Measurements from ENCODE around the gene EHBP1.

The EHBP1 gene

DNA sequence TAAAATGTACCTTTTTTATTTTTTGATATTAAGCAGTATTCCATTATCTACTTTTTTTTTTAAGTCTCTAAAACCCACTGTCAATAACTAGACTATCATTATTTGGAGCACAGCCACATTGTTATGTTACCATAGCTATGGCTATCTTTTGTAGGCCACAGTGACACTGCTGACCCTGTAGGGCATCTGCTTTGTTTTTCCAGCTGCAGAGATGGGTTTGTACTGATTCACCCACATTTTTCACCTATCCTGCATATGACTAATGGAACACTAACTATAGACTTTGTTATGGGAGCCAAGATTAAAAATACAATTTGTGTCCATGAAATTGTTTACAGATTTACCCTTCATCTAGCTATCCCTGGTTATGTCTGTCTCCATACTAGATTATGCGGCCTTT is 323.5 kb downstream of the EHBP1 start:
- no peaks in the 10 kb centered on the region for H3K27me3 ChIP-seq
- H3K4me1 ChIP-seq: no peaks in the 10 kb centered on the region
- no peak overlapping the region for H3K9ac ChIP-seq
- no peak overlapping the region for H3K27ac ChIP-seq
- H4K20me1 ChIP-seq: no peaks in the 10 kb centered on the region
- H3K4me3 ChIP-seq: no peak overlapping the region
- TF ChIP-seq Cebpa-rat (IDR thresholded peaks at IDR 0.05): no peak
- no peaks in the 10 kb centered on the region for H3K36me3 ChIP-seq
- H3K9me3 ChIP-seq: no peaks in the 10 kb centered on the region
- no peak overlapping the region for H3K4me2 ChIP-seq

DNA sequence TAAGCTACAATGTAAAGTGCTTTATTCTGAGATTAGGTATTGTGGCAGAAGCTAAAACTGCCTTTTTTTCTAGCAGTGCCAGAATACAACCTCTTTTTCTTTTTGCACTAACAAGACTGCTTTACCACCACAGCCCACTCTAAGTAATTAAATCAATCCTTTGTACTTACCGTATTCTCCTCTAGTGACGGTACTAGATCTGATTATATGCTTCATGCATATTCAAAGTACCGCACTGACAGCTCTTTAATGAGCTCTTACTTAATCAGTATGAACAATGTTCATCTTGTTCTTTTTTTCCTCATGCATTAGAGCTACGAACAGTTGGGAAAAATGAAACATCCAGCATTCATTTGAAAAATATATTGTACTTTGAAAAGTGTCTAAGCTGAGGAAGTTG is 329.0 kb downstream of the EHBP1 start:
- Histone ChIP-seq H3K4me1 (no peaks in the 10 kb centered on the region), H3K27ac (no peak overlapping the region)

DNA sequence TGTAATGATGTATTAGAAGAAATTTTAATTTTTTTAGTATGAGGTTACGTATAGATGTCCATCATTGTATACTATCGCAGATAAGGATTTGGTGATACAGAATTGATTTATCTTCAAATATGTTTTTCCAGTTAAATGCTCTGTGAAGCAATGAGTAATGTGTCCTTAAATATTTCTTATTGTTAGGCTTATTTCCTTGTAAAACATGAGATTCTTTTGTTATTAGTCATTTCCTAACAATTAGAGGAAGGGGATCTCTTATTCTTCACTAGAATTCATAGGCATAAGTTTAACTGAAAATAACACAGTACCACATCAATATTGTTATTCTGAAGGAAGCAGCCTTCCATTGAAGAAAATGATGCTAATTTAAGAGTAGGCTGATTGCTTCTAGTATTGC is 329.7 kb downstream of the EHBP1 start:
- TF ChIP-seq Cebpa-rat (IDR thresholded peaks at IDR 0.05): no peak
- Histone ChIP-seq H3K9ac (no peak overlapping the region), H4K20me1 (no peaks in the 10 kb centered on the region), H3K27ac (no peak overlapping the region), H3K36me3 (no peaks in the 10 kb centered on the region), H3K4me3 (no peak overlapping the region), H3K27me3 (no peaks in the 10 kb centered on the region), H3K9me3 (no peaks in the 10 kb centered on the region), H3K4me2 (no peak overlapping the region), H3K4me1 (no peaks in the 10 kb centered on the region)

More for the DNA sequence above, 329.0 kb downstream of the EHBP1 start:
- Histone ChIP-seq H3K27me3 (no peaks in the 10 kb centered on the region), H3K4me2 (no peak overlapping the region), H3K36me3 (no peaks in the 10 kb centered on the region), H4K20me1 (no peaks in the 10 kb centered on the region), H3K4me3 (no peak overlapping the region), H3K9ac (no peak overlapping the region), H3K9me3 (no peaks in the 10 kb centered on the region)
- TF ChIP-seq Cebpa-rat (IDR thresholded peaks at IDR 0.05): no peak

DNA sequence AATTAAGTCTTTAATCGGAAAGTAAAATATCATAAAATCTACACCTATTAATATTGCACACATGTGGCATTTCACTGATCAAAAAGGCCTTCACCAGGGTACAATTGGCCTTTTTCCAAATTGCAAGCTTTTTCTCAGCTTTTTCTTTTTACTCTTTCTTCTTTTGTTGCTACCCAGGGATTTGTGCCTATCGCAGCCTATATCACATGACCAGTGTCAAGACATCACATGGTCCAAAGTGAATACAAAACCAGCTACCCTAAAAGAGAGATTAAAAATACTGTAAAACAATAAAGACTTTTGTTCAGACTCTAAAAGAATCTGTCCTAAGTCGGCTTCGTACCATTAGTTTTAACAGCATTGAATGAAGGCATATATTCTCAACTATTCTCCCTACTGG is 330.1 kb downstream of the EHBP1 start:
- Histone ChIP-seq H3K4me3 (no peak overlapping the region), H3K4me1 (no peaks in the 10 kb centered on the region), H3K36me3 (no peaks in the 10 kb centered on the region), H4K20me1 (no peaks in the 10 kb centered on the region), H3K27ac (no peak overlapping the region), H3K9me3 (no peaks in the 10 kb centered on the region), H3K9ac (no peak overlapping the region), H3K27me3 (no peaks in the 10 kb centered on the region), H3K4me2 (no peak overlapping the region)
- no peak for TF ChIP-seq Cebpa-rat (IDR thresholded peaks at IDR 0.05)

DNA sequence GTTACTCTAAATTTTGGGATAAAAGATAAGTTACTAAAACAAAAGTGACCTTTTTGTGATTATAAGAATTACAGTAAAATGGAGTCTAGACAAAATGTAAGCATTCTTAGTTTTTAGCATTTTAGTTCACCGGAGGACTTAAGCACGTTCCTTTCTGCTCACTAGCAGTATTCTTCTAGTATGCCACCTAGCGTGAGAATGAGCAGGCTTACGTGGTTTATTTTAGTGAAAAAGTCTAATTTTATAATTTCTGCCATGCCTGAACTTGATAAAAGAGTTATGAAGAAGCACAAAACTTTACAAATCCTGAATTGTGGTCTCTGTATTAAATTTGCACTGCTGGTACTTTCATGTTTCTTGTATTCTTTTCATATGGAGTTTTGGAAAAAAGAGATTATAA is 332.5 kb downstream of the EHBP1 start:
- H3K4me3 ChIP-seq: no peak overlapping the region
- no peaks in the 10 kb centered on the region for H3K4me1 ChIP-seq
- no peak overlapping the region for H3K9ac ChIP-seq
- no peaks in the 10 kb centered on the region for H3K9me3 ChIP-seq
- no peak overlapping the region for H3K27ac ChIP-seq
- no peak overlapping the region for H3K4me2 ChIP-seq
- H4K20me1 ChIP-seq: no peaks in the 10 kb centered on the region
- H3K36me3 ChIP-seq: no peaks in the 10 kb centered on the region
- no peaks in the 10 kb centered on the region for H3K27me3 ChIP-seq
- TF ChIP-seq Cebpa-rat (IDR thresholded peaks at IDR 0.05): no peak

DNA sequence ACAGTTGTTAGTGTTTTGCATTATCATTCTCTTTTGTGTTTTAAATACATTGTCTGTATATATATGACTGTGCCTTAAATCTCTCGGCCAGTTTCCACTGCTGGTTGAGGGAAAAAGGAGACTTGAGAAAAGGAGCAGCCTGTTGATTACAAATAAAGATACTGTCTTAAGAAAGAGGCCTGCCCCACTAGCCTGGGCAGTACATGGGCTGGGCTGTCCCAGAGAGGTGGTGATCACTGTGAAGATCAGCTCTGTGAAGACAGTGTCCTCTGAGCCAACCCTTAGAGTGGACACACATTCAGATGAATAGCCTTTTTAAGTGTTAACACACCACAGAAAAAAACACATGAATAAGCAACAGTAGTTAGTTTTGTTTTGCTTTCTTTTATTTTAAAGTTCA is 335.1 kb downstream of the EHBP1 start:
- Histone ChIP-seq H3K4me3 (no peak overlapping the region), H3K36me3 (0 out of 2 replicates have a peak, but pooled peaks cover 5% of the 10 kb centered on the region), H4K20me1 (peaks cover 17% of the 10 kb centered on the region; the same call in 1 of the 2 replicates), H3K27me3 (peaks cover 14% of the 10 kb centered on the region), H3K4me1 (no peaks in the 10 kb centered on the region), H3K9ac (no peak overlapping the region), H3K27ac (no peak overlapping the region), H3K4me2 (no peak overlapping the region), H3K9me3 (no peaks in the 10 kb centered on the region)
- TF ChIP-seq Cebpa-rat (IDR thresholded peaks at IDR 0.05): no peak

DNA sequence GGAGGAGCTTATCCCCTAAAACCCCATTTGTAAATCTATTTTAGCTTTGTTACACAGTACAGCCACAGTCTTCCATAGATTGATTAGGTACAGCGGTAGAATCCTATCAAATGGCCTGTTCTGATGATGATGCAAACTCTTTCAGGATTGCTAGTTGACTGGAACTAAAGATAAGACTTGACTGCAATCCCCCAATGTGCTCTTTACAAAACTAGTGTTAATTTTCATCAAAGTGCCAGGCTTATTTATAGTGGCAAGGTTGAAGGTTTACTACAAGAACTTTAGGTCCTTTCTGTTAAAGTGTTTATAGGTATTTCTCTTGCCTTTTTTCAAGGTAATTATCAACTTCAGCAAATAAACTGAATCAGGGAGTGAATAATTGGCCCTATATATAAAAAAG is 336.1 kb downstream of the EHBP1 start:
- no peak overlapping the region for H3K4me3 ChIP-seq
- peaks cover 27% of the 10 kb centered on the region for H4K20me1 ChIP-seq
- TF ChIP-seq Cebpa-rat (IDR thresholded peaks at IDR 0.05): no peak
- no peak overlapping the region for H3K9ac ChIP-seq
- no peak overlapping the region for H3K4me2 ChIP-seq
- no peaks in the 10 kb centered on the region for H3K9me3 ChIP-seq
- H3K4me1 ChIP-seq: no peaks in the 10 kb centered on the region
- H3K27ac ChIP-seq: no peak overlapping the region
- peaks cover 24% of the 10 kb centered on the region for H3K27me3 ChIP-seq
- H3K36me3 ChIP-seq: 0 out of 2 replicates have a peak, but pooled peaks cover 5% of the 10 kb centered on the region

DNA sequence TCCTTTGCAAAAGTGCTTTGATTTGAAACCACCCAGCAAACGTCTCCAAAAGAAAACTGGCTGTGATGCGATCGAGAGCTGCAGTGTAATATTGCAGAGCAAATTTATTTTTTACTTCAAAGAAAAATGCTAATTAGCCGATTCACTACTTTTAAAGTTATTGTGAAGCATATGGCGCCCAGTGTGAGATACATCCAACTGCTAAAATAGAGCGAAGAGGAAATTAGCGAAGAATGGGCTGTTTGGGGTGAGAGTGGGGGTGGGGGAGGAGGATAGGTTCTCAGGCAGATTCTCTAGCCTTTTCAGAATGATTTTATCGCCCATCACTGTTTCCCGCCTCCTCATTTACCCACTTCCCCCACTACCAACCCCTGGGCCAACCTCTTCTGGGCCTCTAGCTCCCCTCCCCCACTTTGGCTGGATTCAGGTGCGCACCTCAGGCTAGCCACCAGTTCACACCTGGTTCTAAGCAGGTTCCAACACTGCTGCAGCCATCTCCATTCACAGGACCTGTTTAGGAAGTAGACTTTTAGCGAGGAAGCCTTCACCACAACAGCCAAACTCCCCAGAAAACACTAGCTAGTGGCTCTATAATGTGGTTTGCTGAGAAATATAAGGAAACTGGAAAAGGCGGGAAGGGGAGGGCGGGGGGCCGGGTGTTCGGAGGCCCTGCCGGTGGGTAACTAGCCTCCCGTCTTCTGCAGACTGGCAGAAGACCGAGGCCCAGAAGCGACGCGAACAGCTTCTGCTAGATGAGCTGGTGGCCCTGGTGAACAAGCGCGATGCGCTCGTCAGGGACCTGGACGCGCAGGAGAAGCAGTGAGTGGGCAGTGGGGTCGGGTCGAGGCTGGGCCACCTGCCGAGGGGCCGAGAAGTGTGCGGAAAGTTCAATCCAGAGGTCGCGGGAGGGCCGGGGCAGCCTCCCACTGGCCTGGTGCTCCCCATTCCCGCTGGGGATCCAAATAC is 339.1 kb downstream of the EHBP1 start:
- Histone ChIP-seq H3K4me1 (peaks cover 4% of the 10 kb centered on the region), H3K36me3 (0 out of 2 replicates have a peak, but pooled peaks cover 5% of the 10 kb centered on the region), H4K20me1 (peaks cover 57% of the 10 kb centered on the region), H3K27me3 (peaks cover 55% of the 10 kb centered on the region), H3K27ac (no peak overlapping the region), H3K9me3 (0 out of 2 replicates have a peak, but pooled peaks cover 3% of the 10 kb centered on the region), H3K4me2 (no peak overlapping the region), H3K4me3 (no peak overlapping the region), H3K9ac (no peak overlapping the region)
- TF ChIP-seq Cebpa-rat (IDR thresholded peaks at IDR 0.05): no peak

DNA sequence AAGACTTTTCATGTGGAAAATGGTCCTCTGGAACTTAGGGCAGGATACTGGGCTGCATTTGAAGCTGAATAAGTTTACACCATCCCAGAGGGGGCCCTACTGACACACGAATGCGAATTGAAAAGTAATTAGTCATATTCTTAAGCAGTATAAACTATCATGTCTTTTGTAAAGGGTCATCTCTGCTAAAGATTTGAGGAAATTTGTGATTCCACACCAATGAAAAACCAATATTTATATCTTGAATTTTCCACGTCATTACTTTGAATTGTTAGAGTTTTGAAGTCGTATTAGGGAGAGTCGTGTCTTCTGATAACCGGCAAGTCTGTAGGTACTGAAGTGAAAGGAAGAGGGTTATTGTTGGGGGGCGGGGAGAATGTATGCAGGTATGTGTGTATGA is 341.0 kb downstream of the EHBP1 start:
- H3K36me3 ChIP-seq: 0 out of 2 replicates have a peak, but pooled peaks cover 5% of the 10 kb centered on the region
- no peak overlapping the region for H3K4me2 ChIP-seq
- peaks cover 18% of the 10 kb centered on the region for H3K4me1 ChIP-seq
- no peak overlapping the region for H3K9ac ChIP-seq
- H3K9me3 ChIP-seq: peaks cover 3% of the 10 kb centered on the region; the same call in 1 of the 2 replicates
- TF ChIP-seq Cebpa-rat (IDR thresholded peaks at IDR 0.05): no peak
- H3K27me3 ChIP-seq: peaks cover 74% of the 10 kb centered on the region
- no peak overlapping the region for H3K27ac ChIP-seq
- peaks cover 75% of the 10 kb centered on the region for H4K20me1 ChIP-seq
- no peak overlapping the region for H3K4me3 ChIP-seq

DNA sequence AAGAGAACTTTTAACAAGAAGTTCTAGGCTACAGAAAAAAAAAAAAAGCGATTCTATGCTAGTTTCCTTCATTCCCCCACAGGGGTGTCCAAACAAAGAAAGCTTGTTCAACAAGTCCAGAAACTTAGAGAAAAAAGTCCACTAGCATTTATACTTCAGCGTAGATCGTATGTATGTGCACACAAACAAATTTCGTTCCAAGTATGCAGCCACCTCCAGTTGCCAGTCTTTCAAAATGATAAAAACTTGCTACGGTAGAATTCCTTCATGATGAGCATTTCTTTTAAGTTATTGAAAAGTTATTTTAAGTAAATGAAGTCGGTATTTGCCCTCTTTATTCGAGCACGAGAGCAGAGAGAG is 341.4 kb downstream of the EHBP1 start:
- Histone ChIP-seq H3K27ac (no peak overlapping the region), H3K36me3 (0 out of 2 replicates have a peak, but pooled peaks cover 5% of the 10 kb centered on the region), H3K9ac (no peak overlapping the region), H4K20me1 (peaks cover 79% of the 10 kb centered on the region), H3K9me3 (peaks cover 7% of the 10 kb centered on the region; the same call in 1 of the 2 replicates), H3K27me3 (peaks cover 78% of the 10 kb centered on the region), H3K4me2 (no peak overlapping the region), H3K4me3 (0 out of 2 replicates have a peak overlapping the region, but pooled peaks have one; percentile 6), H3K4me1 (peaks cover 18% of the 10 kb centered on the region)
- TF ChIP-seq Cebpa-rat (IDR thresholded peaks at IDR 0.05): no peak
